Measurements from ENCODE around the gene LRCH1.

GRCh38 chr13:46676378-46676725 is 123.4 kb downstream of the LRCH1 start:
- no peak for TF ChIP-seq POLR2AphosphoS5 (IDR thresholded peaks at IDR 0.05; ENCODE audit: low read depth)
- TF ChIP-seq CTCF (IDR thresholded peaks at IDR 0.05; ENCODE audit: insufficient read depth, low read length): no peak

All from HL-60 (cell line).